GM19193 (cell line): Measurements from ENCODE around the gene PCSK5.

ENCODE experiments used
- POLR2A ChIP-seq: IDR thresholded peaks from 4 replicates; pipeline ENCODE4 v1.6.1; 2011; ENCODE audit not compliant: insufficient read depth, insufficient read length; ENCODE audit errors: extremely low read depth

The PCSK5 gene

GRCh38 chr9:76092572-76092971 is 202.1 kb downstream of the PCSK5 start:
- no peak for TF ChIP-seq POLR2A

- TF ChIP-seq POLR2A, result no peak
Measured at GRCh38 chr9:76095585-76095984, 205.1 kb downstream of the PCSK5 start.

GRCh38 chr9:76099516-76099915 is 209.0 kb downstream of the PCSK5 start:
- no peak for TF ChIP-seq POLR2A

- no peak for TF ChIP-seq POLR2A
Measured at GRCh38 chr9:76101075-76101474, 210.6 kb downstream of the PCSK5 start.

GRCh38 chr9:76101491-76101890 is 211.0 kb downstream of the PCSK5 start:
- TF ChIP-seq POLR2A, result no peak

- no peak for TF ChIP-seq POLR2A
Measured at GRCh38 chr9:76101947-76102346, 211.5 kb downstream of the PCSK5 start.

- no peak for TF ChIP-seq POLR2A
Measured at GRCh38 chr9:76103531-76104315, 213.2 kb downstream of the PCSK5 start.

GRCh38 chr9:76107482-76107881 is 217.0 kb downstream of the PCSK5 start:
- no peak for TF ChIP-seq POLR2A

- no peak for TF ChIP-seq POLR2A
Measured at GRCh38 chr9:76109953-76110352, 219.5 kb downstream of the PCSK5 start.

- TF ChIP-seq POLR2A, result no peak
Measured at GRCh38 chr9:76112151-76112550, 221.7 kb downstream of the PCSK5 start.

GRCh38 chr9:76114144-76114543 is 223.7 kb downstream of the PCSK5 start:
- no peak for TF ChIP-seq POLR2A

GRCh38 chr9:76115396-76115795 is 224.9 kb downstream of the PCSK5 start:
- no peak for TF ChIP-seq POLR2A

- TF ChIP-seq POLR2A, result no peak
Measured at GRCh38 chr9:76115982-76116646, 225.6 kb downstream of the PCSK5 start.

- no peak for TF ChIP-seq POLR2A
Measured at GRCh38 chr9:76116913-76117312, 226.4 kb downstream of the PCSK5 start.

GRCh38 chr9:76127637-76128036 is 237.2 kb downstream of the PCSK5 start:
- TF ChIP-seq POLR2A, result no peak

GRCh38 chr9:76135902-76136301 is 245.4 kb downstream of the PCSK5 start:
- no peak for TF ChIP-seq POLR2A
